CD4-positive, alpha-beta T cell (primary cell): Measurements from ENCODE around the gene ULK4. TPM values are rescaled to one million over a fixed set of nuclear protein-coding genes. Genes with fewer than 3 reads are reported as not detected.

ENCODE experiments used
- ATAC-seq: fragments of 200-7000 bp; cut with Tn5 transposase; one replicate; pipeline ENCODE4 v1.10.0; 2022; ENCODE audit warnings: mild to moderate bottlenecking; ENCODE audit not compliant: poor library complexity
- CTCF ChIA-PET: fragments of 350-600 bp; sonication (Branson Sonifier 250); formaldehyde crosslinking; loops from one replicate; lab custom pipeline; 2021; ENCODE audit warnings: antibody characterized with exemption, inconsistent platforms; lab: Charles Lee
- POLR2A ChIA-PET: fragments of 350-600 bp; sonication (Branson Sonifier 250); formaldehyde crosslinking; loops from one replicate; lab custom pipeline; 2021; ENCODE audit warnings: antibody characterized with exemption, inconsistent platforms; lab: Charles Lee
- DNase-seq, 14 experiments: peaks; one replicate each; pipeline ENCODE4 v3.0.0-alpha.2; 2013 to 2020; ENCODE audit warnings: mixed read lengths in 2 of 14
- H3K27ac ChIP-seq, 2 donors: one replicate each; pipeline versions ENCODE4 v1.5.1 to v1.7.0; 2013; ENCODE audit warnings: low read length in 2 of 2, low read depth in 1 of 2, mild to moderate bottlenecking in 1 of 2
- H3K27me3 ChIP-seq, 2 experiments: 1 replicate in 1 of 2; 2 replicates in 1 of 2; pipeline versions ENCODE4 v1.6.1 to v1.7.0; 2013; ENCODE audit warnings: low read length in 2 of 2, control low read depth in 1 of 2, mild to moderate bottlenecking in 1 of 2, moderate library complexity in 1 of 2; ENCODE audit not compliant: insufficient read depth in 2 of 2, control insufficient read depth in 1 of 2
- H3K36me3 ChIP-seq: one replicate; pipeline ENCODE4 v1.6.1; 2013; ENCODE audit warnings: low read length, control low read depth; ENCODE audit not compliant: insufficient read depth
- H3K4me1 ChIP-seq: one replicate; pipeline ENCODE4 v1.6.1; 2013; ENCODE audit warnings: low read length, control low read depth; ENCODE audit not compliant: insufficient read depth
- H3K4me3 ChIP-seq: one replicate; pipeline ENCODE4 v1.5.1; 2013; ENCODE audit warnings: mild to moderate bottlenecking, low read length, moderate library complexity
- H3K9me3 ChIP-seq, 2 experiments: 1 replicate in 1 of 2; 2 replicates in 1 of 2; pipeline versions ENCODE4 v1.6.1 to v1.7.0; 2013; ENCODE audit warnings: low read length in 2 of 2, mild to moderate bottlenecking in 2 of 2, control low read depth in 1 of 2, moderate library complexity in 1 of 2; ENCODE audit not compliant: control insufficient read depth in 1 of 2, insufficient read depth in 1 of 2
- H3K27ac Mint-ChIP-seq: one replicate; pipeline ENCODE4 v1.8.0; 2020; ENCODE audit warnings: mixed read lengths
- H3K27me3 Mint-ChIP-seq: one replicate; pipeline ENCODE4 v1.8.0; 2021; ENCODE audit warnings: mixed read lengths
- H3K36me3 Mint-ChIP-seq: one replicate; pipeline ENCODE4 v1.8.0; 2021; ENCODE audit warnings: low read depth, mixed read lengths
- H3K4me1 Mint-ChIP-seq: one replicate; pipeline ENCODE4 v1.8.0; 2021; ENCODE audit warnings: low read depth, mixed read lengths
- H3K4me3 Mint-ChIP-seq: one replicate; pipeline ENCODE4 v1.8.0; 2020; ENCODE audit warnings: mild to moderate bottlenecking, mixed read lengths
- H3K9me3 Mint-ChIP-seq: one replicate; pipeline ENCODE4 v1.8.0; 2020; ENCODE audit warnings: mixed read lengths
- intact Hi-C, 2 experiments: fragments of 100-400 bp; cut with DNase I in 1 of 2; cut with micrococcal nuclease in 1 of 2; formaldehyde crosslinking; loops; one replicate each; pipeline versions ENCODE4 v1.15.1 to v1.9.0; 2023 to 2025; cut with DNase I, micrococcal nuclease
- total RNA-seq, 174 experiments: library from RNA in 2 of 174; stranded (reverse) in 2 of 174; gene quantifications; one replicate each; pipeline ENCODE4 v1.2.3 and lab custom pipeline; 2021 to 2026
- TF ChIP-seq, protein P1 (sequence below): fragments of 200-600 bp; IDR thresholded peaks from one replicate; pipeline ENCODE4 v1.8.0; 2022; ENCODE audit warnings: antibody characterized with exemption, mild to moderate bottlenecking

ULK4 gene
- total RNA-seq, 2 experiments from 2014 or later, result 23.8 to 28.6 TPM

DNA sequence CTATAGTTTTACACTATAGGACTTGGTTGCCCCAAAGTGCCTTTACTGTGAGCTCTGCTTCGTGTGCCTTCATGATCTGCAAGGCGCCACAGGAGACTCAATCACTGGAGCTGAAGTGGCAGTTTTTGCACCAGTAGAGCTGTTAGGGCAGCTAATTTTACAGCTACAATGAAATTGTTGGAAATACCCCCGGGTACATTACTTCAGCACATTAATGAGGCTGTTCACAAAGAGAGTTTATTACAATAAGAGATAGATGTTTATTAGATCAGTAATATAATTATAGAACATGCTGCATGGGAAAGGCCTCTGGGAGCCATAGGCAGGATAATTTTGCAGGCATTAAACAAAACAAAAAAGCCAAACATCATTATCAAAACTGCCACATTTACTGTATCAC, 531.5 kb downstream of the ULK4 start:
- no peak overlapping the region for H3K4me3 ChIP-seq
- H3K4me1 ChIP-seq, result peaks cover 2% of the 10 kb centered on the region
- Mint-ChIP-seq H3K4me1 (peaks cover 3% of the 10 kb centered on the region), H3K9me3 (no peaks in the 10 kb centered on the region), H3K27me3 (no peaks in the 10 kb centered on the region), H3K36me3 (no peaks in the 10 kb centered on the region), H3K4me3 (no peak overlapping the region), H3K27ac (no peak overlapping the region)
- POLR2A ChIA-PET, result no interaction called here
- H3K36me3 ChIP-seq, result no peaks in the 10 kb centered on the region
- TF ChIP-seq, protein P1, sequence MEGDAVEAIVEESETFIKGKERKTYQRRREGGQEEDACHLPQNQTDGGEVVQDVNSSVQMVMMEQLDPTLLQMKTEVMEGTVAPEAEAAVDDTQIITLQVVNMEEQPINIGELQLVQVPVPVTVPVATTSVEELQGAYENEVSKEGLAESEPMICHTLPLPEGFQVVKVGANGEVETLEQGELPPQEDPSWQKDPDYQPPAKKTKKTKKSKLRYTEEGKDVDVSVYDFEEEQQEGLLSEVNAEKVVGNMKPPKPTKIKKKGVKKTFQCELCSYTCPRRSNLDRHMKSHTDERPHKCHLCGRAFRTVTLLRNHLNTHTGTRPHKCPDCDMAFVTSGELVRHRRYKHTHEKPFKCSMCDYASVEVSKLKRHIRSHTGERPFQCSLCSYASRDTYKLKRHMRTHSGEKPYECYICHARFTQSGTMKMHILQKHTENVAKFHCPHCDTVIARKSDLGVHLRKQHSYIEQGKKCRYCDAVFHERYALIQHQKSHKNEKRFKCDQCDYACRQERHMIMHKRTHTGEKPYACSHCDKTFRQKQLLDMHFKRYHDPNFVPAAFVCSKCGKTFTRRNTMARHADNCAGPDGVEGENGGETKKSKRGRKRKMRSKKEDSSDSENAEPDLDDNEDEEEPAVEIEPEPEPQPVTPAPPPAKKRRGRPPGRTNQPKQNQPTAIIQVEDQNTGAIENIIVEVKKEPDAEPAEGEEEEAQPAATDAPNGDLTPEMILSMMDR, result no peak
- intact Hi-C loops, result no loop called here
- CTCF ChIA-PET, result no interaction called here
- no peaks in the 10 kb centered on the region for H3K27me3 ChIP-seq
- no peaks in the 10 kb centered on the region for H3K9me3 ChIP-seq
- no peak for DNase-seq
- no peak for ATAC-seq
- H3K27ac ChIP-seq, result no peak overlapping the region

DNA sequence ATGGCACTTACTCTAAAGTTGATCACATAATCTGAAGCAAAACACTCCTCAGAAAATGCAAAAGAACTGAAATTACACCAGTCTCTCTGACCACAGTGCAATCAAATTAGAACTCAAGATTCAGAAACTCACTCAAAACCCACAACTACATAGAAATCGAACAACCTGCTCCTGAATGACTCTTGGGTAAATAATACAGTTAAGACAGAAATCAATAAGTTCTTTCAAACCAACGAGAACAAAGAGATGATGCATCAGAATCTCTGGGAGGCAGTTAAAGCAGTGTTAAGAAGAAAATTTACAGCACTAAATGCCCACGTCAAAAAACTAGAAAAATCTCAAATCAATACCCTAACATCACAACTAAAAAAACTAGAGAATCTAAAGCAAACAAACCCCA, 535.4 kb downstream of the ULK4 start:
- ATAC-seq (no peak), DNase-seq (no peak)
- peaks cover 2% of the 10 kb centered on the region for H3K9me3 Mint-ChIP-seq
- ChIA-PET POLR2A (no interaction called here), CTCF (no interaction called here)
- Histone ChIP-seq H3K27ac (no peak overlapping the region), H3K36me3 (no peaks in the 10 kb centered on the region), H3K27me3 (no peaks in the 10 kb centered on the region), H3K4me3 (no peak overlapping the region), H3K4me1 (peaks cover 5% of the 10 kb centered on the region), H3K9me3 (no peaks in the 10 kb centered on the region)
- no peak overlapping the region for H3K4me3 Mint-ChIP-seq
- no peak overlapping the region for H3K27ac Mint-ChIP-seq
- H3K4me1 Mint-ChIP-seq, result peaks cover 11% of the 10 kb centered on the region
- TF ChIP-seq, protein P1, result no peak
- intact Hi-C loops, result no loop called here
- no peaks in the 10 kb centered on the region for H3K36me3 Mint-ChIP-seq
- H3K27me3 Mint-ChIP-seq, result no peaks in the 10 kb centered on the region

DNA sequence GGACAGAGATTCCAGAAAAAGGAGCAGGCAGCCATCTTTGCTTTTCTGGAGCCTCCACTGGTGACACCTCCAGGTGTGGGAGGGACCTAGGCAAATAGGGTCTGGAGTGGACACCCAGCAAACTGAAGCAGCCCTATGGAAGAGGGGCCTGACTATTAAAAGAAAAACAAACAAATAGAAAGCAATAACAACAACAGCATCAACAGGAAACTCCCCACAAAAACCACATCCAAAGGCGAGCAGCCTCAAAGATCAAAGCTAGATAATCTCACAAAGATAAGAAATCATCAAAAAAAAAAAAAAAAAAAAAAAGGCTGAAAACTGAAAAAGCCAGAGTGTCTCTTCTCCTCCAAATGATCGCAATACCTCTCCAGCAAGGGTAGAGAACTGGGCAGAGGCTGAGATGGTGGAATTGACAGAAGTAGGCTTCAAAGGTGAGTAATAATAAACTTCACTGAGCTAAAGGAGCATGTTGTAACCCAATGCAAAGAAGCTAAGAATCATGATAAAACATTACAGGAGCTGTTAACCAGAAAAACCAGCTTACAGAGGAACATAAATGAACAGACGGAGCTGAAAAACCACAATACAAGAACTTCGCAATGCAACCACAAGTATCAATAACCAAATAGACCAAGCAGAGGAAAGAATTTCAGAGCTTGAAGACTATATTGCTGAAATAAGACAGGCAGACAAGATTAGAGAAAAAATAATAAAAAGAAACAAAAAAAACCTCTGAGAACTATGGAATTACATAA, 537.2 kb downstream of the ULK4 start:
- Mint-ChIP-seq H3K27me3 (no peaks in the 10 kb centered on the region), H3K4me3 (no peak overlapping the region), H3K9me3 (peaks cover 2% of the 10 kb centered on the region), H3K36me3 (no peaks in the 10 kb centered on the region), H3K27ac (no peak overlapping the region), H3K4me1 (peaks cover 11% of the 10 kb centered on the region)
- TF ChIP-seq, protein P1, result no peak
- peaks cover 6% of the 10 kb centered on the region for H3K4me1 ChIP-seq
- no peak overlapping the region for H3K4me3 ChIP-seq
- no peak for ATAC-seq
- ChIA-PET POLR2A (no interaction called here), CTCF (no interaction called here)
- H3K27me3 ChIP-seq, result no peaks in the 10 kb centered on the region
- no peak overlapping the region for H3K27ac ChIP-seq
- intact Hi-C loops, result no loop called here
- H3K9me3 ChIP-seq, result no peaks in the 10 kb centered on the region
- DNase-seq, result peak in 3 of 14 experiments; percentile 14 to 21 (median 17)
- H3K36me3 ChIP-seq, result no peaks in the 10 kb centered on the region
